Measurements from ENCODE around the gene RPL36A.

Gene RPL36A

DNA sequence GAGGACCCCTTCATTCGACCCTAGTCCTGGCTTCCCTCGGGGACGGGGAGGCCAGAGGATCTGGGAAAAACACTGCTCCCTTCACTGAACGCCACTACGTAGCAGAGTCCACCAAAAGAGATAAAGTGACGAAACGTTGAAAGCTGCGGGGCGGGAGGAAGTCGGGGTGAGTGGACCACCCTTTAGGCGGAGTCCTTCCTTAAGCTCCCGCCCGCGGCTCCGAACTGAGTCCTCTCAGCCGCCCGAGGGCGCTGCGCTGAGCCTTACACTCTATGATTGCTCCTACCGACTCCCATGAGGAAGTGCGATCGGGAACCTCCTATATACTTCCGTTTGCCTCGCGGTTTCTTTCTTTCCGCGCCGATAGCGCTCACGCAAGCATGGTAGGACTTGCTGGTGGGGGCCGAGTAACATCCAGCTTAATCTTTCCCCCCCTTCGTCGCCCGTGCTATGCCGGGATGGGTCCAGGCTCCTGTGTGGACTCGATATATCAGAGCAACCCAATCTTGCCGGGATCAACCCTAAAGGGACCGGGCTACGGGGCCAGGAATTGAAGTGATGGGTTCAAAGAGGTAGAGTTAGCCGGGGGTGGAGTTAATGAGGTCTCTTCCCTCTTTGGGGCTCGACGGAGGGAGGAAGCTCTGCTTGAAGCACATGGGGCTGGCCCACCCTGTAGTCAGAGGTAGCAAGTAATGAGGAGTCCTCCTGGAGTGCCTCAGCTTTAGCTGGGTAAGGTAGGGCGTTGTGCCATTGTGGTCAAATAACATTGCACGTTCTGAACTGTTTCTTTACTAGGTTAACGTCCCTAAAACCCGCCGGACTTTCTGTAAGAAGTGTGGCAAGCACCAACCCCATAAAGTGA lies at the start of gene RPL36A:
Gene RPL36A (plus strand): TSS at position 348 of the 862 bp plus-strand sequence. CDS start 33 bp downstream, at position 381.
- DNase-seq = peak; percentile 79

DNA sequence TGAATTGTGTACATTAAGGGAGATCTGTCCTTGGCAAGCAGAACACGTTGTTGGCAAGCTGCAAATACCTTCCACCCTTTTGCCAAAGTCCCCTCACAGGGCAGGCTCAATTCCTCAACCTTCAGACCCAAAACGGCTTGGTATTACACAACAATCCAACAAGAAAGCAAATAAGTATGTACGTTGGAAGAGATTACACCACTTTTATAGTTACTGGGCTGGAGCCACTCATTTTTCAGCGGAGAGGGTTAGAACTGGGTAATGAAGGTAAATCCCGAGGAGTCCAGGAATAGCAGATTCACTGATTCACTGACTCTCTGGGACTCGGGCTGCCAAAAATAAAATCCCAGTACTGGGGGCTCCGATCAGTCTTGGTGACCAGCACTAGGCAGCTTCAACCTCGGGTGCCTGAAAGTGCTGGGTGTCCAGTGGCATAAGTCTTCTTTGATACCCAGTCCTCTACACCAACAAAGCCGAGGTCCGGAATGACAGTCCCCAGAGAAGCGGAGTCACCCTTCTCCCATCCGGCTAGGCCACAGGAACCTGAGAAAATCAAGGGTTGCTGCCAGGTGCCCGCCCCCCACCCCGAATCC lies 42.9 kb upstream of the RPL36A start:
- DNase-seq = no peak

DNA sequence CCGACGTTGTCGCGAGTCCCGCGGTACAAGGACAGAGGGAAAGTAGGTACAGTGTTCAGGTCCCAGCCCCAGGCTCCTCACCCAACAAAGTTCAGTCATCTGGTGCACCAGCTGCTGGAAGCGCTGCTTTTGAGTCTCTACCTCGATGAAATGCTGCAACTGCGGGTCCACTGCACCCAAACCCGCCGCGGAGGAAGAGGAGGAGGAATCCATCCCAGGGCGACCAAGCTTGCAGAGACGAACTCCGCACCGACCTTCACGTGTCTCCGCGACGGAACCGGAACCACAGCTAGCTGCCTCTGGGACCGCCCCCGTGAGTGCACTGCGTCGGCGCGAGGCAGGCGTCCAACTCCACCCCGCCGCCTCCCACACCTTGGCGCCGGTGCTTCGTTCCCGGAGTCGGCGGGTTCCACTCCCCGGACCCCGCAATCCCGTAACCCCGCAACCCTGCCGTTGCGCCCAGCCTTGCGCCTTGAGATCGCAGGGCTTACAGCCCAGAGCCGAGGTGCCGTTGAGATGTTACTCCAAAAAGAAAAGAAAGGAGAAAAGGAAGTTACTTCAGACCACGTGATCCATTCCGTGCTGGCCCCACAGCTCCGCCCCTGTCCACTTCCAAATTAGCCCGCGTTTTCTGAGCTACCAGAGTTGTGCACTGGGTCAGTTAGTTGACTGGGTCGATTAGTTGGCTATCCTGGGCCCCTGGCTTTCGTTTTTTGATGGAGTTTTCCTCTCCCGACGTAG lies 42.2 kb upstream of the RPL36A start, which contains the start of gene TIMM8A:
Gene TIMM8A (minus strand): TSS at position 291 of the 741 bp plus-strand sequence. CDS start 78 bp downstream, at position 213.
- peak; percentile 77 for DNase-seq

DNA sequence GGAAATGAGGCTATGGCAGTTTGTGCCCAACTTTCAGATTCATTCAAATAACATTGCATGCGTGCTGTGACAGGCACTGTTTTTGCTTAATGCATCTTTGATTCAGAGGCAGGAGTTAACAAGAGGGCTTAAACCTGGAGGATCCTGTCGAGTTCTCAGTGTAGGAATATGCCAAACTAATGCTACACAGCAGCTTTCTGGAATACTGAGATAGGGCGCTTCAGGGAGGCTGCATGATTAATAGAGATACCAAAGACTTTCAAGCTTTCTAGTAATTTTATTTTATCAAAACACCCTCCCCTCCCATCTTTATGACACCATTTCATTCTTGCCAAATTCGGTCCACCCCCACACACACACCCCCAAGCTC lies 41.6 kb upstream of the RPL36A start:
- DNase-seq = no peak

DNA sequence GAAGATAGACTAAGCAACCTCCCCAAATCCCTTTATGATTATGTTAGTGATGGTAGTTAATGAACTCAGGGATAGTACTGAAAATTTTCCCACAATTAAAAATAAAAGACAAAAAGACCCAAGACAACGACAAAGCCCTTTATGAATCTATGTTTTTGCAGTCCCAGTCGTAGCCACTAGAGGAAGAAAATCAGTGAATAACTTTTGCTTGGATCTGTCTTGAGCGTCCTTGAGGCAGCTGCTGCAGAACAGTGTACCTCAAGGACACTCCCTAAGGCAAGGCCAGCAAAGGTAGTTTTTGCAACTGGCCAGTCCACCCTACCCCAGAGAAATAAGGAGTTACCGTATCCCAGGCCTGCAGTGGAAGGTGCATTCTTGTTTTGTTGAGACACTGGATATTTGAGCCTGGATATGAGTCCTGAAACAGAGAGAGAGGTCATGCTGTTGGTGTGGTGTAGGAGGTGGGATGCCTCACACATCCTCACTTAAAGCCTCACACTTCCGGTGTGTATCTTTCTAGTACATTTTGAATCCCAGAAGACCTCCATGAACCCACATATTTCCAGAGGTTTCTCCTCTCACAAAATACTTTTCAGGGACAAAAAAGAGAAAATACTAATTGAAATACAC lies 33.5 kb upstream of the RPL36A start:
- DNase-seq = no peak

DNA sequence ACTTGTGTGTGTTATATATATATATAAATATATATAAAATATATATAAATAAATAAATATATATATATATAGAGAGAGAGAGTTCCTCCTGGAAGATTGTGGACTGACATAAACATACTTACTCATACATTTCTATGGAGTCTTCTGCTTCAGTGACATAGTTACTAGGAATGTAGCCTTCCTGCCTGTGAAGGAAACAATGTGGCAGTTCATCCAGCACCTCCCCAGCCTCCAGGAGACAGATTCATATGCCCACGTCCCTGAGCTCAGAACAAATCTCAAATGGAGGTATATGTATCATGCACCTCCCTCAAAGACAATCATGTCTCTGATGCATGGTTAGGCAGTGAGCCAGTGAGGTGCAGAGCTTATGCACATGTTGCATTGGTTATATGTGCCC lies 30.8 kb upstream of the RPL36A start:
- DNase-seq = no peak

DNA sequence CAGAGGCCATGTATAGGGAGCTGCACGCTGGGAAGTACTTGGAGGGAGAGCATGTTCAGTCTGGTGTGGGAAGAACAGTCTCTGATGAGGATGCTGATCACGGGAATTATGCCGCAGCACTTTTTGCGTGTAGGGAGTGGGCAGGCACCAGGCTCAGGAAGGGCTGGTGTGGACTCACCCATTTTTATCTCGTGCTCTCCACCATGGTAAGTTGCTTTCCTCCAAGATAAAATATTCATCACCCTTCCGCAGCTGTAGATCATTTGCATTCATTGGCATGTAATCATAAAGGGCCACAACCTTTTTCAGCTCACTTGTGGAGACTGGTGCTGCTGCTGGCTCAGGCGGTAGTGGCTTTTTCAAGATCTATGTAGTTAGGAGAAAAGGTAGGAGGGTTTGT lies 30.4 kb upstream of the RPL36A start:
- DNase-seq = no peak

DNA sequence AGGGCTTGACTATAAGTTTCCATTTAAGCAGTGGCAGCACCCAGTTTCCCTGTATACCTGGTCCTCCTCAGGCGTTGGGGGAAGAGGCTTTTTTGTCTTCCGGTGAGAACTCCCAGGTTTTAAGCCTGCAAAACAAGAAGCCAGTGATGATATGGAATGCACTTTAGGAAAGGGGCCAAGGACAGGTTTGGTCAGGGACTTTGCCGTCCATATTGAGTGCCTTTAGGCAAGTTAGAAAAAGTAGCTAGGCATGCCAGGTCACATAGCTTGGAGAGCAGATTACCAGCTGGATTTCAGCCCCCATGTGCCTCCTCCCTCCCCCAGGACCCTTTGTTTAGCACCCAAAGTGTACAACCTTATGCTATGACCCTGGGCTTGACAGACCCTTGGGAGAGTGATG lies 28.7 kb upstream of the RPL36A start:
- DNase-seq = no peak

DNA sequence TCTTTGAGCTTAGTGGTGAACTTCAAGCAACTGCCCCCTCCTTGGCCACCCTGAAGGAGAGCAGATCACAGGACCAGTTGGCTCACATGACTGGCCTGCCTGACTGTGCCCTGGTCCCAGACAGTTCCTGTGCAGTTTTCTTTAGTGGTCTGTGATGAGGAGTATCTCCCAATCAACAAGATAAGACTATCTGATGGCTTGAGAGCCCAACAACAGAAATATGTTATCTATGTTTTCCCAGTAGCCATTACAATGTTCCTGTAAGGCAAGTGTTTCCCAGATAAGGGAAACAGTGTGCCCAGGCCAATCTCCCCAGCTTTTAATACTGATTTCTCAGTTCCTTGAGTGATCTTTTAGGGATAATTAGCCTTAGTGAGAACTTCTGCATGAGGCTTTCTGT lies 28.1 kb upstream of the RPL36A start:
- DNase-seq = no peak

DNA sequence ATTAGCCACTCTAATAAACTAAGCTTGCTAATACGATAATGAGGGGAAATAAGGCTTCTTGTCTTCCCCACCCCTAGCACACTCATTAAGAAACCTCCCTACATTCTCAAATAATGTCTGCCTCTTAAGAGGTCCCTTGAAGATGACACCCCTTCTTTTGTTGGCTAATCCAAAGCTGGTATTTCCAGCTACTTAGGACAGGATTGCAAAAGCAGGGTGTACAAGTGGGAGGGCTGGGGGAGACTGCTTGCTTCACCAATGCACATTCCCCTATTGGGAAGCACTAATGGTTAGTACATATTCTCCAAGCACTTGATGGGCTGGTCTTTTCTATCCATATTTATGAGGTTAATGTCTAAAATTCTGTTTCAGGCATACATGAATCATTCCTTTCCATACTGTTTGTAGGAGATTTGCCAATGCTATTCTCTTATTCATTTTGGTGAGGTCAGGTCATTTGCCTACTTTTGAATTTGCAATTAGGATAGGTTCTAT lies 25.5 kb upstream of the RPL36A start:
- no peak for DNase-seq

DNA sequence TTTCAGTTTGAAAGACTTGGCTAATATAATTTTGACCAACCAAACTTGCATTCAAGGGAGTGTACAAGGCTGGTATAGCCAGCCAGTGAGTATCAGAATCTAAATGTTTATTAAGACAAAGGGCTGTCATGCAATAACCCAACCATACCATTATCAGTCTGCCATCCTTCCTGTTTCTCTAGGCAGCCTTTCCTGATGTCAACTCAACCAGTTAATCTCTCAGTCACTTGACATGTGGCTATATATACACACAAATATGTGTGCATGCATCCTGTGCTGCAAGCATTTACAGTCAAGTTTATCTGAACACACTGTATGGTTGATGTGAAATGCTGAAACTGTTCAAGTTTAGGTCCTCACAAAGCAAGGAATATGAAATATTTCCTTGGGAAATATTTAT lies 22.0 kb upstream of the RPL36A start:
- no peak for DNase-seq

DNA sequence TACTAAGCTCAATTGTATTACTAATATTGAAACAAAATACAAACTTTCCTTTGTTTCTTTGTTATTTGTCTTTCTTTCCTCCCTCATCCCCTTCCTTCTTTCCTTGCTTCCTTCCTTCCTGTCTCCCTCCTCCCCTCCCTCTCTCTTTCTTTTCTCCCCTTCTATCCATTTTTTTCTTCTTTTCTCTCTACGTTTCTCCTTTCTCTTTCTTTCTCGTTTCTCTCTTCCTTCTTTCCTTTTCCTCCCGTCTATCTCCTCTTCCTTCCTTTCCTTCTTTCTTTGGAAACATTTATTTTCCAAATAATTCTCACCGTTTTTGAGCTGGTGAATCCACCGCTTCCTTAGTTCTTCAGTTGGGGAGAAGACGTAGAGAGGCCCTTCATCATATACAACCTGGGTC lies 21.1 kb upstream of the RPL36A start:
- no peak for DNase-seq

DNA sequence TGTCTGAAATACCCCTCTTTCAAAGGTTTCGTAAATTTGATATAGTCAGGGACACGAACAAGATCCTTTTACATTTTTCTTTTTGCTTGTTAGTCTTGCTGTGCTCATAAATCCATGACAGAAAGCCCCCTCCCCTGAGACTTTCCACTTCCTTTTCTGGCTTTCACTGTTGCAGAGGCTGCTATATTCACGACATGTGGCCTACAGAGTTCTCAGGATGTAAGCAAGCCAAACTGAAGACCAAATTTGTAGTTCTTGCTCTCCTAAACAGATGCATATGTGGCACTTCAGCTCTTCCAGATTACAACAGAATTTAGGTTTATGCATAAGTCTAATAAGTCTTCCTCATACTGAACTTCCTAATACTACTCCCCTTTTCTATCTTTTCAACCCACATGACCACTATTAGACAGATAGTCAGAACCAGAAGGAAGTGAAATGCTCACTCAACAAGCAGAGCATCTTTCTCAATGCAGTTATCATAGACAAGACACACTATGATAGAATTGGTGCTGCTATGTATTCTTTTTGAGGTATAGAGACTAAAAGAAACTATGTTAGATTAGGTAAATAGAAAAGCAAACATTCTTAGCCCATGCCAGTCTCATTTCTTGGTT lies 19.8 kb upstream of the RPL36A start:
- no peak for DNase-seq

DNA sequence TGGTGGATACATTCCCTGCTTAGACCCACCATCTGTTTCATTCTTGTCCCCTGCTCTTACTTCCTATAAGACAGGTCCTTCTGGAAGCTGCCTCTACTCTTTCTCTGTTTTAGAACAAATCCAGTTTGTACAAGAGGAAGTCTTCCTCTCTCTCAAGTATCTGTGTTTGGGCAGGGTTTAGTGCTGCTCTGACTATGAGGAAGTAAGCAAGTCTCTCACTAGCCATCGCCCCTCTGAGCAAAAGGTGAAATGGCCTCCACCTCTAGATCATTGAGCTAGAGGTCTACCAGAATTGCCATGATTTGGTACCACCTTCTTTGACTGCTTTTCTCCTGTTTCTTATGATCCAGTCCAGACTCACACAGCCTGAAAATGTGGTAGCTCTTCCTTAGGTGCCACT lies 13.3 kb upstream of the RPL36A start:
- no peak for DNase-seq

DNA sequence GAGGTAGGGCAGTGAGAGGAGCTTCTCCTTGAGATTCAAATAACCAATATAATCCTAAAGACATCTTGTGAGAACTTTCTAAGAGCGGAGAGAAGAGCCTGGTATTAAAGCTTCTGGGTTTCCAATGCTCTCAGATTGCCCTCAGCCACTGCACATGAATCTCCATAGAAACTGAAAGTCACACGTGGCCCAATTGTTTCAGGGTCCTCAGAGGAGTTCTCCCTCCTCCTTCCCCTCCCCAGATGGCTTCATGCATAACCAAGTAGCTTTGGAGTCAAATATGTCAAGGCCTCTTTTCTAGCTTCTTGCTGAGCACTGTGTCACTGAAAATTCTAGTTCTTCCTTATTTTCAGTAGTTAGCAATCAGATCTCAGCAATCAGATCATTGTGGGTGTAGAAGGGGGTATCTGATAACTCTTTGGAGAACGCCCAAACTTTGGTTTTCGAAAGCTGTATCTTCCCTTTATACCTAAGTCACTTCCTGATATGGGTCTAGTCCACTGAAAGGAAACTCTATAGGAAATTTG lies 7.1 kb upstream of the RPL36A start:
- DNase-seq = no peak

DNA sequence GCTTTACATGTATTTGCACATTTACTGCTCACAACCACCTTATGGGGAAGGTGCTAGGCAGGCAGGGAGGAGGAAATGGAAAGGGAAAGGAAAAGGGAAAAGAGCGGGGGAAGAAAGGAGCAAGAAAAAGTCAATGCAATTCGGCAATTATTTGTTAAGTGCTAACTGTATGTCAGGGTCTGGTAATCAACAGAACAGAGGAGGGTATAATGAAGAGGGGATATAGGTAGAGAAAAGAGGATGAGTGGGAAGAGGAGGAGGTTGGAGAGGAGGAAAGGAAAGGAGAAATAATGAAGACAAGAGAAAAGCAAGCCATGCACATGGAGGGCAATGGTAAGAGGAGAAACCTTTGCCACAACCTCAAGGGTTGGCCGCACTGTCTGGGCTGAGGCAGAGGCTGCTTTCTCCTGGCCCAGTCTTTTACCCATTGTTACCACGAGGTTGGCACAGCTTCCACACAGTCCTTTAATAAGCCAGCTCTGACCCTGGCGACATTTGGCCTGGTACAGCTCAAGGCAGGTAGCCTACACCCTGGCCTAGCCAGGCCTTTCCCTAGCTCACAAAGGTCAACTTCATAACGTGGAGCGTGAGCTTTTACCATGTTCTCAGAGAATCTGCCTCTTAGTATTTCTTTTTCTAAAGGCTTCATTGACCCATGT lies 5.7 kb upstream of the RPL36A start:
- DNase-seq = no peak

DNA sequence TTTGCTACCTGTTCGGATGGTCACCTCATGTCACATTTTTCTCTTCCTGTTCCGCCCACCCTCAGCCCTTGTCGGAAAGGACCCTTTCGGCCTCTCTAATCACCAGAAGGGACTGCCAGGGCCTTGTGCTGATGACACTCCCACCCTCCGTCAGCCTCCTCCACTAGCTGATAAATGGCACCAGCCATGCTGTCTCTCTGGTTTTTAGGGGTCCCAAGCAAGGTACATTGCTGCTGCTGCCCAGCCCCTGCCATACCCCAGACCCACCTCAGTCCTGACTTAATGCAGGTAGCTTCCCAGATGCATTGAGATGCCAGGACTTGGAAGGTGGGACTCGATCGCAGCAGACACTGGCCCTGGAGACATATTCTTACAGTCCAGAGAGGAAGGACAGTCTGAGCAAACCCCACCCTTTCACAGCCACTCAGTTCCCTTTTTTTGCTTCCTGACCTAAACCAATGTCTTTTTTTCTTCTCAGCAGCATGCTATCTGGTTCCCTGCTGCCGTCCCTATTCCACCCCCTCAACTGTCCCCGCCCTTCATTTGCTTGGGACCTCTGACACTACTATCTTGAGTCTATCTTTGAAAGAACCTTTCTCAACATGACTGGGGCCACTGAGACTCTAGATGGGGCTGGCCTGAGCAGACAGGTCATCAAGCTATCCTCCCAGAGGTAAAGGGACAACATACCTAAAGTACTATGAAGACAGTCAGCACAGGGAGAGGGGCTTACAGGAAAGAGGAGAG lies 4.8 kb upstream of the RPL36A start, which contains the start of gene BTK:
Gene BTK (minus strand): TSS at position 397 of the 747 bp plus-strand sequence. CDS start 10,907 bp downstream, outside the sequence.
- no peak for DNase-seq

DNA sequence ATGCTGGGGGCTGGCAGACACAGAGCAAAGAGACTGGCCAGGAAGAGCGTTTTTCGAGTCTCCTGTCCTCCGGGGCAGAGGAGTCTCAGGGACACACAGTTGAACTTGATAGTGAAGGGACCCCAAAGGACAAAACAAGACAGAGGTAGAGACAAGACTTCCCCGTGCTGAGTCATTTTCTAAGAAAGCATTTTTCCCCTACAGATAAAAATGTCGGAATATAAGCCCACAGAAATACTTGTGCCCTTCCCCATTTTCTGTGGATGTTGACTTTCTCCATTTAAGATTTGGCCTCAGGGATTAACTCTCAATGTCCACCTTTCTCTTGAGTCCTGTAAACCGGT lies 4.3 kb upstream of the RPL36A start:
- DNase-seq = no peak

DNA sequence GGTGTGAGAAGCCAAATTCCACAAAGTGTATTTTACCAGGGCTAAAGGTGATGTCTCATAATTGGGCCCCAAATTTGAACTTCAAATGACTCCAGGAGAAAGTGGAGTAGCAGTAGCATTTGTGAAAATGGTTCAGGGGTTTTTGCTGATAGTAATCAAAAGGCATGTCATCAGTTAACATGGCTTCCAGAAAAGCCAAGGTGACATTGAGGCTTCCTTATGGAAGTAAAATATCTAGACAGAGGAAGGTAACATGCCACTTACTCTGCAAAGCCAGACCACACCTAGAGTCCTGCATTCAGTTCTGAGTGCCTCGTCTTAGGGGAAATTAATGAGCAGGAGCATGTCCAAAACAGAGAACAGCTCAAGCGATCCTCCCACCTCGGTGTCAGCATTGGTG lies 2.2 kb upstream of the RPL36A start:
- DNase-seq = no peak

DNA sequence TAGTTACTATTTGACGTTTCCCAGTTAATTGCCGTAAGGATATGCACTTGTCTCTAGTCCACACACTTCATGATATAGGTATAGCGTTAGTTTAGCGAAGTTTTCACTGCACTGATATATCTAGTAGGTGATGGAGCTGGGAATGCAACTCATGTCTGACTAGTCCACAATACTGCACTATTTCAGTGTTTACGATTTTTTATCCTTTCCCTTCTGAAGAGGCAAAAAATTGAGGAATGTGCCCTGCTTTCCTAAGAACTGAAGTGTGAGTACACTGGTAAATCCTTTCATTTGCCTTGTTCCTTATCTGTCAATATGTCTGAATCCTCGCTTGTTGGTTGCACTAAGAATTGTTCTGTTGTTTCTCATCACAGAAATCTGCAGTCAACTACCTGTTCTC lies 1.0 kb downstream of the RPL36A start:
- no peak for DNase-seq

Measured in stimulated activated naive CD4-positive, alpha-beta T cell treated with Interleukin-2 at 50 U/mL for 16 hours (primary cell).